Heart left ventricle (tissue), 13 donors: ENCODE results near the gene ATXN2.

Experiments
- CTCF ChIP-seq, 12 donors: fragments of 200-600 bp; sonication (generic) in 4 of 12; IDR thresholded peaks; one replicate each; pipeline versions ENCODE4 v1.5.0 to v1.8.0; 2018 to 2022; ENCODE audit warnings: antibody characterized with exemption in 12 of 12, mild to moderate bottlenecking in 5 of 12
- POLR2A ChIP-seq, 2 donors: fragments of 450-650 bp; IDR thresholded peaks; one replicate each; pipeline ENCODE4 v1.6.1; 2017; ENCODE audit warnings: antibody characterized with exemption in 2 of 2, mild to moderate bottlenecking in 2 of 2, moderate library complexity in 2 of 2
- donor health status: ischemic (EF 13 %, LVEDD 7.1; RV severe dilation, severe dysfunction).
- donor health status: DM: no; HTN: yes; CAD: no.
- donor health status: DM: no; HTN: no; CAD: no.
- donor health status: ischemic (EF 25% LVEDD 6.9; RV normal size, moderate dysfunction).
- donor health status: ischemic (EF 25% LVEDD 5.7; RV mildly dilated, moderate dysfunction).
- donor health status: ischemic (EF 35%, LVEDD 5.7; RV mildly dilated, moderate dysfunction).
- donor health status: nonischemic (EF 11% LVEDD 7.7; RV severe dilation, severe dysfunction).
- donor health status: DM: yes; HTN: yes; CAD: no.
- donor health status: PGD.
- donor health status: ischemic (EF 29% LVEDD 5.4; RV normal size, mild dysfunction).
- donor health status: nonischemic (EF 23%, LVEDD 6.1; RV moderate dilation, normal function).

- TF ChIP-seq CTCF (IDR thresholded peaks at IDR 0.05) (no peak), POLR2A (IDR thresholded peaks at IDR 0.05) (no peak)
Observed at GRCh38 chr12:111457071-111457470, 142.0 kb downstream of the ATXN2 start.
